Nephron (organoid): Measurements from ENCODE around the gene ERVMER34-1.
A peak's percentile ranks its signal among the peaks of the same experiment; 100 is the strongest.

Experiments
- H3K27ac Mint-ChIP-seq, 3 experiments: 2 replicates each; pipeline ENCODE4 v1.8.0; 2020; ENCODE audit warnings: mixed read lengths in 3 of 3, mild to moderate bottlenecking in 2 of 3, moderate library complexity in 1 of 3
- H3K27me3 Mint-ChIP-seq: 2 replicates; pipeline ENCODE4 v1.8.0; 2021; ENCODE audit warnings: low read depth, mild to moderate bottlenecking, moderate library complexity, mixed read lengths
- H3K36me3 Mint-ChIP-seq: 2 replicates; pipeline ENCODE4 v1.8.0; 2020; ENCODE audit warnings: low read depth, mixed read lengths
- H3K4me1 Mint-ChIP-seq: 2 replicates; pipeline ENCODE4 v1.8.0; 2020; ENCODE audit warnings: mixed read lengths
- H3K4me3 Mint-ChIP-seq, 3 experiments: 2 replicates each; pipeline ENCODE4 v1.8.0; 2020; ENCODE audit warnings: mild to moderate bottlenecking in 3 of 3, mixed read lengths in 3 of 3, moderate library complexity in 2 of 3
- H3K9me3 Mint-ChIP-seq: 2 replicates; pipeline ENCODE4 v1.8.0; 2020; ENCODE audit warnings: mixed read lengths
- CTCF ChIP-seq, 3 experiments: fragments of 200-600 bp; sonication (generic); IDR thresholded peaks; one replicate each; pipeline ENCODE4 v1.5.0; 2021; ENCODE audit warnings: antibody characterized with exemption in 3 of 3; ENCODE audit not compliant: unreplicated experiment in 3 of 3

ERVMER34-1 gene

GRCh38 chr4:52711834-52712250 is 39.4 kb downstream of the ERVMER34-1 start:
- Mint-ChIP-seq H3K27ac (peak overlapping the region in 1 of 3 experiments; percentile 14), H3K36me3 (peaks cover 33% of the 10 kb centered on the region), H3K9me3 (no peaks in the 10 kb centered on the region), H3K4me1 (peaks cover 28% of the 10 kb centered on the region), H3K27me3 (no peaks in the 10 kb centered on the region), H3K4me3 (peak overlapping the region; percentile 77 to 95 (median 81))
- TF ChIP-seq CTCF (IDR thresholded peaks at IDR 0.05; ENCODE audit: unreplicated experiment in 3 of 3), result no peak

- H3K27me3 Mint-ChIP-seq, result no peaks in the 10 kb centered on the region
- H3K4me3 Mint-ChIP-seq, result peak overlapping the region in 2 of 3 experiments; percentile 77 to 81
- TF ChIP-seq CTCF (IDR thresholded peaks at IDR 0.05; ENCODE audit: unreplicated experiment in 3 of 3), result no peak
- peaks cover 28% of the 10 kb centered on the region for H3K4me1 Mint-ChIP-seq
- no peaks in the 10 kb centered on the region for H3K9me3 Mint-ChIP-seq
- H3K36me3 Mint-ChIP-seq, result peaks cover 29% of the 10 kb centered on the region
- H3K27ac Mint-ChIP-seq, result no peak overlapping the region
Observed at GRCh38 chr4:52711272-52711671, 40.0 kb downstream of the ERVMER34-1 start.

GRCh38 chr4:52709155-52709554 is 42.1 kb downstream of the ERVMER34-1 start:
- no peak for TF ChIP-seq CTCF (IDR thresholded peaks at IDR 0.05; ENCODE audit: unreplicated experiment in 3 of 3)
- peak overlapping the region; percentile 1 to 11 (median 2) for H3K4me3 Mint-ChIP-seq
- peaks cover 4% of the 10 kb centered on the region for H3K27me3 Mint-ChIP-seq
- H3K4me1 Mint-ChIP-seq, result peaks cover 16% of the 10 kb centered on the region
- H3K27ac Mint-ChIP-seq, result no peak overlapping the region
- H3K36me3 Mint-ChIP-seq, result peaks cover 8% of the 10 kb centered on the region
- H3K9me3 Mint-ChIP-seq, result no peaks in the 10 kb centered on the region

GRCh38 chr4:52704661-52705060 is 46.6 kb downstream of the ERVMER34-1 start:
- no peak for TF ChIP-seq CTCF (IDR thresholded peaks at IDR 0.05; ENCODE audit: unreplicated experiment in 3 of 3)

GRCh38 chr4:52704133-52704532 is 47.1 kb downstream of the ERVMER34-1 start:
- H3K4me1 Mint-ChIP-seq, result peaks cover 5% of the 10 kb centered on the region
- no peak overlapping the region for H3K4me3 Mint-ChIP-seq
- peaks cover 4% of the 10 kb centered on the region for H3K27me3 Mint-ChIP-seq
- TF ChIP-seq CTCF (IDR thresholded peaks at IDR 0.05; ENCODE audit: unreplicated experiment in 3 of 3), result no peak
- no peaks in the 10 kb centered on the region for H3K36me3 Mint-ChIP-seq
- no peak overlapping the region for H3K27ac Mint-ChIP-seq
- H3K9me3 Mint-ChIP-seq, result no peaks in the 10 kb centered on the region

More at GRCh38 chr4:52704661-52705060, 46.6 kb downstream of the ERVMER34-1 start:
- Mint-ChIP-seq H3K4me3 (no peak overlapping the region), H3K27ac (no peak overlapping the region), H3K4me1 (peaks cover 5% of the 10 kb centered on the region), H3K9me3 (no peaks in the 10 kb centered on the region), H3K36me3 (no peaks in the 10 kb centered on the region), H3K27me3 (peaks cover 4% of the 10 kb centered on the region)

GRCh38 chr4:52701207-52701606 is 50.0 kb downstream of the ERVMER34-1 start:
- Mint-ChIP-seq H3K27me3 (peaks cover 4% of the 10 kb centered on the region), H3K4me1 (peaks cover 5% of the 10 kb centered on the region), H3K36me3 (no peaks in the 10 kb centered on the region), H3K4me3 (no peak overlapping the region), H3K27ac (no peak overlapping the region), H3K9me3 (no peaks in the 10 kb centered on the region)
- TF ChIP-seq CTCF (IDR thresholded peaks at IDR 0.05; ENCODE audit: unreplicated experiment in 3 of 3), result no peak
